Thyroid gland (tissue), 4 donors: Measurements from ENCODE around the gene JTB.

Experiments used
- POLR2A ChIP-seq, 2 donors: fragments of 450-650 bp; IDR thresholded peaks; one replicate each; pipeline ENCODE4 v1.6.1; 2017; ENCODE audit warnings: antibody characterized with exemption in 2 of 2, mild to moderate bottlenecking in 2 of 2, moderate library complexity in 1 of 2
- TF ChIP-seq, protein P1 (sequence below), 6 experiments: fragments of 200-600 bp in 3 of 6; fragments of 450-650 bp in 3 of 6; sonication (generic) in 3 of 6; IDR thresholded peaks; one replicate each; pipeline ENCODE4 v1.5.1; 2016 to 2019; ENCODE audit warnings: antibody characterized with exemption in 6 of 6, mild to moderate bottlenecking in 2 of 6, inconsistent platforms in 1 of 6, moderate library complexity in 1 of 6

DNA sequence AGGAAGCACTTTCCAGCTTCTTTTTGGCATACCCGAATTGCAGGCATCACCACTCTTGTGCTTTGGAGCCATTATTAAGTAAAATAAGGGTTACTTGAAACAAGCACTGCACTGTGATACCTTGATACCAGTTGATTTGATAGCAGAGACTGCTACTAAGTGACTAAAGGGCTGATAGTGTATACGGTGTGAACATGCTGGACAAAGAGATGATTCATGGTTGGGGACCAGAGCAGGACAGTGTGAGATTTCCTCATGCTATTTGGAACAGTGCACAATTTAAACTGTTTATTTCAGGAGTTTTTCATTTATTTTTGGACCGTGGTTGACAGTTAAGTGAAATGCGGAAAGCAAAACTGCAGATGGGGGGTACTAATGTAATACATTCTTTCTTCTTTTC, 22.9 kb upstream of the JTB start:
- TF ChIP-seq, protein P1, sequence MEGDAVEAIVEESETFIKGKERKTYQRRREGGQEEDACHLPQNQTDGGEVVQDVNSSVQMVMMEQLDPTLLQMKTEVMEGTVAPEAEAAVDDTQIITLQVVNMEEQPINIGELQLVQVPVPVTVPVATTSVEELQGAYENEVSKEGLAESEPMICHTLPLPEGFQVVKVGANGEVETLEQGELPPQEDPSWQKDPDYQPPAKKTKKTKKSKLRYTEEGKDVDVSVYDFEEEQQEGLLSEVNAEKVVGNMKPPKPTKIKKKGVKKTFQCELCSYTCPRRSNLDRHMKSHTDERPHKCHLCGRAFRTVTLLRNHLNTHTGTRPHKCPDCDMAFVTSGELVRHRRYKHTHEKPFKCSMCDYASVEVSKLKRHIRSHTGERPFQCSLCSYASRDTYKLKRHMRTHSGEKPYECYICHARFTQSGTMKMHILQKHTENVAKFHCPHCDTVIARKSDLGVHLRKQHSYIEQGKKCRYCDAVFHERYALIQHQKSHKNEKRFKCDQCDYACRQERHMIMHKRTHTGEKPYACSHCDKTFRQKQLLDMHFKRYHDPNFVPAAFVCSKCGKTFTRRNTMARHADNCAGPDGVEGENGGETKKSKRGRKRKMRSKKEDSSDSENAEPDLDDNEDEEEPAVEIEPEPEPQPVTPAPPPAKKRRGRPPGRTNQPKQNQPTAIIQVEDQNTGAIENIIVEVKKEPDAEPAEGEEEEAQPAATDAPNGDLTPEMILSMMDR (IDR thresholded peaks at IDR 0.05): no peak
- TF ChIP-seq POLR2A (IDR thresholded peaks at IDR 0.05): no peak
